ENCODE results near the gene ZAR1L.

Gene ZAR1L

GRCh38 chr13:32299893-32300292 lies 15.3 kb downstream of the ZAR1L start:
- H3K27ac ChIP-seq = no peak overlapping the region
- TF ChIP-seq CTCF (conservative IDR thresholded peaks at IDR 0.05) = no peak
- no peak for TF ChIP-seq ZFX (IDR thresholded peaks at IDR 0.05)

GRCh38 chr13:32298695-32299094 lies 16.5 kb downstream of the ZAR1L start:
- H3K27ac ChIP-seq = no peak overlapping the region
- TF ChIP-seq CTCF (conservative IDR thresholded peaks at IDR 0.05) = no peak
- no peak for TF ChIP-seq ZFX (IDR thresholded peaks at IDR 0.05)

GRCh38 chr13:32297206-32297605 lies 18.0 kb downstream of the ZAR1L start:
- no peak for TF ChIP-seq ZFX (IDR thresholded peaks at IDR 0.05)
- no peak overlapping the region for H3K27ac ChIP-seq

- TF ChIP-seq ZFX (IDR thresholded peaks at IDR 0.05) (no peak), CTCF (conservative IDR thresholded peaks at IDR 0.05) (no peak)
- no peak overlapping the region; the same call in 1 of the 2 replicates for H3K27ac ChIP-seq
These were observed 29.6 kb downstream of the ZAR1L start for GRCh38 chr13:32285633-32285965.

GRCh38 chr13:32284927-32285632 lies 30.1 kb downstream of the ZAR1L start:
- TF ChIP-seq ZFX (IDR thresholded peaks at IDR 0.05) (no peak), CTCF (conservative IDR thresholded peaks at IDR 0.05) (no peak)
- no peak overlapping the region; the same call in 1 of the 2 replicates for H3K27ac ChIP-seq

GRCh38 chr13:32282096-32282711 lies 33.0 kb downstream of the ZAR1L start:
- H3K27ac ChIP-seq = no peak overlapping the region
- TF ChIP-seq ZFX (IDR thresholded peaks at IDR 0.05) (no peak), CTCF (conservative IDR thresholded peaks at IDR 0.05) (no peak)

GRCh38 chr13:32281096-32281495 lies 34.1 kb downstream of the ZAR1L start:
- TF ChIP-seq ZFX (IDR thresholded peaks at IDR 0.05) (no peak), CTCF (conservative IDR thresholded peaks at IDR 0.05) (no peak)

GRCh38 chr13:32278426-32278825 lies 36.7 kb downstream of the ZAR1L start:
- H3K27ac ChIP-seq = no peak overlapping the region
- TF ChIP-seq CTCF (conservative IDR thresholded peaks at IDR 0.05) = no peak
- no peak for TF ChIP-seq ZFX (IDR thresholded peaks at IDR 0.05)

More at GRCh38 chr13:32281096-32281495, 34.1 kb downstream of the ZAR1L start:
- no peak overlapping the region for H3K27ac ChIP-seq

Data from C4-2B (cell line).